SK-N-SH treated with all-trans-retinoic acid at 6 μM for 48 hours (cell line): Measurements from ENCODE around the gene MORF4L1.

Experiments
- ATAC-seq: fragments of 200-7000 bp; cut with Tn5 transposase; 3 replicates; pipeline ENCODE4 v1.9.1; 2020; ENCODE audit warnings: mild to moderate bottlenecking, moderate library complexity
- BACH2 ChIP-seq: fragments of 250-450 bp; sonication (Bioruptor Pico); IDR thresholded peaks from 2 replicates; pipeline ENCODE4 v1.9.0; 2021; ENCODE audit warnings: mild to moderate bottlenecking, borderline replicate concordance
- CREB5 ChIP-seq: fragments of 250-450 bp; sonication (Bioruptor Pico); IDR thresholded peaks from 2 replicates; pipeline ENCODE4 v1.5.1; 2020; ENCODE audit warnings: low read depth, mild to moderate bottlenecking, moderate library complexity
- CSDC2 ChIP-seq: fragments of 250-450 bp; sonication (Bioruptor Pico); IDR thresholded peaks from 2 replicates; pipeline ENCODE4 v1.5.0; 2020; ENCODE audit warnings: mild to moderate bottlenecking, moderate library complexity
- ESRRG ChIP-seq: fragments of 250-450 bp; sonication (Bioruptor Pico); IDR thresholded peaks from 2 replicates; pipeline ENCODE4 v1.6.1; 2021; ENCODE audit warnings: mild to moderate bottlenecking
- GLIS3 ChIP-seq: fragments of 250-450 bp; sonication (Bioruptor Pico); IDR thresholded peaks from 2 replicates; pipeline ENCODE4 v1.5.0; 2020; ENCODE audit warnings: mild to moderate bottlenecking, moderate library complexity
- OSR1 ChIP-seq: fragments of 250-450 bp; sonication (Bioruptor Pico); IDR thresholded peaks from 2 replicates; pipeline ENCODE4 v1.8.0; 2022; ENCODE audit warnings: moderate library complexity, mild to moderate bottlenecking, inconsistent platforms
- PPARA ChIP-seq: fragments of 250-450 bp; sonication (Bioruptor Pico); IDR thresholded peaks from 2 replicates; pipeline ENCODE4 v1.5.0; 2020; ENCODE audit warnings: mild to moderate bottlenecking, borderline replicate concordance
- RARB ChIP-seq: fragments of 250-450 bp; sonication (Bioruptor Pico); IDR thresholded peaks from 2 replicates; pipeline ENCODE4 v1.8.0; 2021; ENCODE audit warnings: mild to moderate bottlenecking, moderate library complexity
- SNAI2 ChIP-seq: fragments of 250-450 bp; sonication (Bioruptor Pico); IDR thresholded peaks from 2 replicates; pipeline ENCODE4 v1.5.0; 2020; ENCODE audit warnings: mild to moderate bottlenecking, moderate library complexity
- TCF4 ChIP-seq: fragments of 250-450 bp; sonication (Bioruptor Pico); IDR thresholded peaks from 2 replicates; pipeline ENCODE4 v1.8.0; 2021; ENCODE audit warnings: mild to moderate bottlenecking, moderate library complexity, borderline replicate concordance
- TOX ChIP-seq: fragments of 250-450 bp; sonication (Bioruptor Pico); IDR thresholded peaks from 2 replicates; pipeline ENCODE4 v1.8.0; 2021; ENCODE audit warnings: mild to moderate bottlenecking, moderate library complexity, borderline replicate concordance
- ZC3H10 ChIP-seq: fragments of 250-450 bp; sonication (Bioruptor Pico); IDR thresholded peaks from 2 replicates; pipeline ENCODE4 v1.5.1; 2021; ENCODE audit warnings: mild to moderate bottlenecking, moderate library complexity
- ZFP3 ChIP-seq: fragments of 250-450 bp; sonication (Bioruptor Pico); IDR thresholded peaks from 2 replicates; pipeline ENCODE4 v1.5.0; 2020; ENCODE audit warnings: mild to moderate bottlenecking, moderate library complexity
- ZFP30 ChIP-seq: fragments of 450-650 bp; formaldehyde crosslinking; IDR thresholded peaks from 2 replicates; pipeline ENCODE4 v1.5.0; 2022; ENCODE audit warnings: mild to moderate bottlenecking, moderate library complexity
- ZNF565 ChIP-seq: fragments of 450-650 bp; formaldehyde crosslinking; conservative IDR thresholded peaks from 2 replicates; pipeline ENCODE4 v1.5.0; 2020; ENCODE audit warnings: low read depth, mild to moderate bottlenecking, moderate library complexity
- ZNF8 ChIP-seq: fragments of 450-650 bp; formaldehyde crosslinking; IDR thresholded peaks from 2 replicates; pipeline ENCODE4 v1.5.0; 2020; ENCODE audit warnings: mild to moderate bottlenecking, moderate library complexity
- TF ChIP-seq, protein P1 (sequence below): fragments of 250-450 bp; sonication (Bioruptor Pico); IDR thresholded peaks from 2 replicates; pipeline ENCODE4 v1.5.1; 2021; ENCODE audit warnings: mild to moderate bottlenecking, moderate library complexity
- TF ChIP-seq, protein P2 (sequence below): fragments of 250-450 bp; sonication (Bioruptor Pico); IDR thresholded peaks from 2 replicates; pipeline ENCODE4 v1.8.0; 2021; ENCODE audit warnings: low read depth, mild to moderate bottlenecking, moderate library complexity, borderline replicate concordance
- TF ChIP-seq, protein P3 (sequence below): fragments of 250-450 bp; sonication (Bioruptor Pico); IDR thresholded peaks from 2 replicates; pipeline ENCODE4 v1.5.0; 2020; ENCODE audit warnings: mild to moderate bottlenecking, moderate library complexity
- TF ChIP-seq, protein P4 (sequence below): fragments of 250-450 bp; sonication (Bioruptor Pico); IDR thresholded peaks from 2 replicates; pipeline ENCODE4 v1.8.0; 2020; ENCODE audit warnings: mild to moderate bottlenecking, moderate library complexity, borderline replicate concordance

Gene MORF4L1

GRCh38 chr15:78931439-78932257 lies 59.0 kb downstream of the MORF4L1 start:
- TF ChIP-seq, protein P1, sequence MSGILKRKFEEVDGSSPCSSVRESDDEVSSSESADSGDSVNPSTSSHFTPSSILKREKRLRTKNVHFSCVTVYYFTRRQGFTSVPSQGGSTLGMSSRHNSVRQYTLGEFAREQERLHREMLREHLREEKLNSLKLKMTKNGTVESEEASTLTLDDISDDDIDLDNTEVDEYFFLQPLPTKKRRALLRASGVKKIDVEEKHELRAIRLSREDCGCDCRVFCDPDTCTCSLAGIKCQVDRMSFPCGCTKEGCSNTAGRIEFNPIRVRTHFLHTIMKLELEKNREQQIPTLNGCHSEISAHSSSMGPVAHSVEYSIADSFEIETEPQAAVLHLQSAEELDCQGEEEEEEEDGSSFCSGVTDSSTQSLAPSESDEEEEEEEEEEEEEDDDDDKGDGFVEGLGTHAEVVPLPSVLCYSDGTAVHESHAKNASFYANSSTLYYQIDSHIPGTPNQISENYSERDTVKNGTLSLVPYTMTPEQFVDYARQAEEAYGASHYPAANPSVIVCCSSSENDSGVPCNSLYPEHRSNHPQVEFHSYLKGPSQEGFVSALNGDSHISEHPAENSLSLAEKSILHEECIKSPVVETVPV (CRISPR knock-in tag) = no peak
- TF ChIP-seq TOX (CRISPR knock-in tag) (no peak), SNAI2 (CRISPR knock-in tag) (no peak), GLIS3 (CRISPR knock-in tag) (no peak), RARB (CRISPR knock-in tag) (no peak), TCF4 (CRISPR knock-in tag) (no peak), CSDC2 (CRISPR knock-in tag) (no peak), ZC3H10 (CRISPR knock-in tag) (no peak), CREB5 (CRISPR knock-in tag) (no peak), BACH2 (CRISPR knock-in tag) (no peak), OSR1 (CRISPR knock-in tag) (no peak), ZNF8 (CRISPR knock-in tag) (no peak), ESRRG (no peak), ZNF565 (no peak), ZFP30 (CRISPR knock-in tag) (no peak), ZFP3 (no peak), PPARA (no peak)
- TF ChIP-seq, protein P2, sequence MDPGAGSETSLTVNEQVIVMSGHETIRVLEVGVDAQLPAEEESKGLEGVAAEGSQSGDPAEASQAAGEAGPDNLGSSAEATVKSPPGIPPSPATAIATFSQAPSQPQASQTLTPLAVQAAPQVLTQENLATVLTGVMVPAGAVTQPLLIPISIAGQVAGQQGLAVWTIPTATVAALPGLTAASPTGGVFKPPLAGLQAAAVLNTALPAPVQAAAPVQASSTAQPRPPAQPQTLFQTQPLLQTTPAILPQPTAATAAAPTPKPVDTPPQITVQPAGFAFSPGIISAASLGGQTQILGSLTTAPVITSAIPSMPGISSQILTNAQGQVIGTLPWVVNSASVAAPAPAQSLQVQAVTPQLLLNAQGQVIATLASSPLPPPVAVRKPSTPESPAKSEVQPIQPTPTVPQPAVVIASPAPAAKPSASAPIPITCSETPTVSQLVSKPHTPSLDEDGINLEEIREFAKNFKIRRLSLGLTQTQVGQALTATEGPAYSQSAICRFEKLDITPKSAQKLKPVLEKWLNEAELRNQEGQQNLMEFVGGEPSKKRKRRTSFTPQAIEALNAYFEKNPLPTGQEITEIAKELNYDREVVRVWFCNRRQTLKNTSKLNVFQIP = no peak
- TF ChIP-seq, protein P3, sequence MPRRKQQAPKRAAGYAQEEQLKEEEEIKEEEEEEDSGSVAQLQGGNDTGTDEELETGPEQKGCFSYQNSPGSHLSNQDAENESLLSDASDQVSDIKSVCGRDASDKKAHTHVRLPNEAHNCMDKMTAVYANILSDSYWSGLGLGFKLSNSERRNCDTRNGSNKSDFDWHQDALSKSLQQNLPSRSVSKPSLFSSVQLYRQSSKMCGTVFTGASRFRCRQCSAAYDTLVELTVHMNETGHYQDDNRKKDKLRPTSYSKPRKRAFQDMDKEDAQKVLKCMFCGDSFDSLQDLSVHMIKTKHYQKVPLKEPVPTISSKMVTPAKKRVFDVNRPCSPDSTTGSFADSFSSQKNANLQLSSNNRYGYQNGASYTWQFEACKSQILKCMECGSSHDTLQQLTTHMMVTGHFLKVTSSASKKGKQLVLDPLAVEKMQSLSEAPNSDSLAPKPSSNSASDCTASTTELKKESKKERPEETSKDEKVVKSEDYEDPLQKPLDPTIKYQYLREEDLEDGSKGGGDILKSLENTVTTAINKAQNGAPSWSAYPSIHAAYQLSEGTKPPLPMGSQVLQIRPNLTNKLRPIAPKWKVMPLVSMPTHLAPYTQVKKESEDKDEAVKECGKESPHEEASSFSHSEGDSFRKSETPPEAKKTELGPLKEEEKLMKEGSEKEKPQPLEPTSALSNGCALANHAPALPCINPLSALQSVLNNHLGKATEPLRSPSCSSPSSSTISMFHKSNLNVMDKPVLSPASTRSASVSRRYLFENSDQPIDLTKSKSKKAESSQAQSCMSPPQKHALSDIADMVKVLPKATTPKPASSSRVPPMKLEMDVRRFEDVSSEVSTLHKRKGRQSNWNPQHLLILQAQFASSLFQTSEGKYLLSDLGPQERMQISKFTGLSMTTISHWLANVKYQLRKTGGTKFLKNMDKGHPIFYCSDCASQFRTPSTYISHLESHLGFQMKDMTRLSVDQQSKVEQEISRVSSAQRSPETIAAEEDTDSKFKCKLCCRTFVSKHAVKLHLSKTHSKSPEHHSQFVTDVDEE (CRISPR knock-in tag) = no peak
- TF ChIP-seq, protein P4, sequence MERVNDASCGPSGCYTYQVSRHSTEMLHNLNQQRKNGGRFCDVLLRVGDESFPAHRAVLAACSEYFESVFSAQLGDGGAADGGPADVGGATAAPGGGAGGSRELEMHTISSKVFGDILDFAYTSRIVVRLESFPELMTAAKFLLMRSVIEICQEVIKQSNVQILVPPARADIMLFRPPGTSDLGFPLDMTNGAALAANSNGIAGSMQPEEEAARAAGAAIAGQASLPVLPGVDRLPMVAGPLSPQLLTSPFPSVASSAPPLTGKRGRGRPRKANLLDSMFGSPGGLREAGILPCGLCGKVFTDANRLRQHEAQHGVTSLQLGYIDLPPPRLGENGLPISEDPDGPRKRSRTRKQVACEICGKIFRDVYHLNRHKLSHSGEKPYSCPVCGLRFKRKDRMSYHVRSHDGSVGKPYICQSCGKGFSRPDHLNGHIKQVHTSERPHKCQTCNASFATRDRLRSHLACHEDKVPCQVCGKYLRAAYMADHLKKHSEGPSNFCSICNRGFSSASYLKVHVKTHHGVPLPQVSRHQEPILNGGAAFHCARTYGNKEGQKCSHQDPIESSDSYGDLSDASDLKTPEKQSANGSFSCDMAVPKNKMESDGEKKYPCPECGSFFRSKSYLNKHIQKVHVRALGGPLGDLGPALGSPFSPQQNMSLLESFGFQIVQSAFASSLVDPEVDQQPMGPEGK (CRISPR knock-in tag) = no peak
- ATAC-seq = peak; percentile 1; the same call in 2 of the 3 replicates

DNA sequence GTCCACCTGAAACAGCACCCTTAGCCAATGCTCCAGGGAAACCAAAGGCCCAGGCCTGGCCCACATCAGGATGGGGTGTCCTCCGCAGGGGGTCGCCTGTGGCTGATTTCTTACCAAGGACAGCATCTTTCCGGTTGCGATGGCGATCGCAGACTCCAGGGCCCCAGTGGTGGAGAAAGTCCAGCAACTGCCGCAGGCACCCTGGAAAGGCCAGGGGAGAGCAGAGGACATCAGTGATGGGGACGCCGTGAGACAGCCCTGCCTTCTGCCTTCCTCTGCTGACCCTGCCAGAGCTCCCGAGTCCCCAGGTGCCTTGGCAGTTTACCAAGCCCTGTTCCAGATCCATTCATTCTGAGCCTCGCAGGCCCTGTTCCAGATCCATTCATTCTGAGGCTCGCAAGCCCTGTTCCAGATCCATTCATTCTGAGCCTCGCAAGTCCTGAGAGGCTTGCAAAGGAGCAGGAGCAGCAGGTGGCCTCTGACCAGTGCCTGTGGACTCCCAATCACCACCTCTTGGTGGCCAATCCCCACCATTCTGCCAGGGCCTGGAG lies 59.6 kb downstream of the MORF4L1 start:
- ATAC-seq = no peak
- TF ChIP-seq, protein P2 = no peak
- TF ChIP-seq, protein P1 (CRISPR knock-in tag) = no peak
- TF ChIP-seq ZFP3 = no peak
- no peak for TF ChIP-seq ZC3H10 (CRISPR knock-in tag)
- no peak for TF ChIP-seq ZFP30 (CRISPR knock-in tag)
- no peak for TF ChIP-seq OSR1 (CRISPR knock-in tag)
- TF ChIP-seq CSDC2 (CRISPR knock-in tag) = no peak
- TF ChIP-seq SNAI2 (CRISPR knock-in tag) = no peak
- TF ChIP-seq, protein P3 (CRISPR knock-in tag) = no peak
